Stromal cell of bone marrow (primary cell): ENCODE results near the gene TMIGD1.

ENCODE experiments used
- DNase-seq: peaks from one replicate; pipeline ENCODE4 v3.0.0-alpha.2; 2012; ENCODE audit warnings: low read depth

TMIGD1 gene

GRCh38 chr17:30290077-30290476 lies 43.8 kb downstream of the TMIGD1 start:
- no peak for DNase-seq

- DNase-seq: no peak
These were observed 54.7 kb downstream of the TMIGD1 start for GRCh38 chr17:30279156-30279555.

GRCh38 chr17:30278032-30278431 lies 55.8 kb downstream of the TMIGD1 start:
- no peak for DNase-seq

- DNase-seq: no peak
These were observed 57.9 kb downstream of the TMIGD1 start for GRCh38 chr17:30275911-30276310.

GRCh38 chr17:30274887-30275286 lies 59.0 kb downstream of the TMIGD1 start:
- no peak for DNase-seq

GRCh38 chr17:30273373-30273772 lies 60.5 kb downstream of the TMIGD1 start:
- no peak for DNase-seq

- no peak for DNase-seq
These were observed 62.8 kb downstream of the TMIGD1 start for GRCh38 chr17:30271102-30271501.

- DNase-seq: no peak
These were observed 66.2 kb downstream of the TMIGD1 start for GRCh38 chr17:30267625-30268024.
